ENCODE measurements around the gene ACOT6. TPM values are rescaled to one million over a fixed set of nuclear protein-coding genes. Genes with fewer than 3 reads are reported as not detected.

ACOT6 gene
- total and polyA plus RNA-seq, 2 of the 4 experiments (the other 2 are of a cell fraction), result not detected

GRCh38 chr14:73645248-73645610, 32.9 kb downstream of the ACOT6 start:
- Histone ChIP-seq H2AK5ac (ENCODE audit: low read depth, low read length) (no peak overlapping the region), H3K9me3 (ENCODE audit: control insufficient read depth, insufficient read depth, low read length) (no peaks in the 10 kb centered on the region), H3K4me2 (ENCODE audit: low read depth, low read length) (peak overlapping the region; percentile 95), H3K9ac (ENCODE audit: low read depth, low read length) (peak overlapping the region; percentile 83), H4K20me1 (ENCODE audit: insufficient read depth, low read length) (no peaks in the 10 kb centered on the region), H3K4me3 (ENCODE audit: insufficient read depth, low read depth, low read length) (peak overlapping the region; percentile 63), H2BK5ac (ENCODE audit: low read depth, low read length, poor library complexity, severe bottlenecking) (no peak overlapping the region), H2BK20ac (ENCODE audit: low read depth, low read length) (no peak overlapping the region), H3K4me1 (ENCODE audit: control insufficient read depth, insufficient read depth, low read length) (no peaks in the 10 kb centered on the region), H4K91ac (ENCODE audit: insufficient read depth, low read depth, low read length) (no peak overlapping the region), H3K79me1 (ENCODE audit: low read depth in 1 of 2, low read length in 2 of 2) (peaks cover 10 to 35% of the 10 kb centered on the region in 2 experiments), H3K4ac (ENCODE audit: low read depth, low read length) (peak overlapping the region; percentile 68), H3K27me3 (ENCODE audit: control insufficient read depth, insufficient read depth, low read length) (no peaks in the 10 kb centered on the region), H3K36me3 (ENCODE audit: control insufficient read depth, insufficient read depth, low read length) (no peaks in the 10 kb centered on the region), H2BK15ac (ENCODE audit: low read depth, low read length) (no peak overlapping the region), H3K23ac (ENCODE audit: low read depth, low read length) (no peak overlapping the region), H3K9me1 (ENCODE audit: insufficient read depth, low read length) (0 out of 2 replicates have a peak, but pooled peaks cover 3% of the 10 kb centered on the region), H3K27ac (ENCODE audit: insufficient read depth, low read length) (peak overlapping the region; percentile 59), H4K5ac (ENCODE audit: low read depth, low read length) (no peak overlapping the region), H2AK9ac (replicated peaks; ENCODE audit: low read depth, low read length, poor library complexity) (peak overlapping the region; percentile 65), H2BK120ac (ENCODE audit: low read depth, low read length) (no peak overlapping the region), H4K8ac (ENCODE audit: low read depth in 2 of 2, low read length in 2 of 2) (peak overlapping the region; percentile 86 to 96; a peak in 3 of 4 replicates), H2AFZ (replicated peaks; ENCODE audit: low read length, poor library complexity) (peak overlapping the region; percentile 97), H3K56ac (ENCODE audit: extremely low read depth, insufficient read depth, low read length) (peak overlapping the region; percentile 48), H3K14ac (replicated peaks; ENCODE audit: low read depth, low read length) (peak overlapping the region; percentile 24), H3K18ac (ENCODE audit: low read depth, low read length) (no peak overlapping the region)
- DNase-seq (no peak), ATAC-seq (ENCODE audit: low read depth) (no peak)
- whole genome bisulfite sequencing, 2 experiments (ENCODE audit: extremely low coverage in 2 of 2, insufficient read length in 1 of 2), result 28% methylated on average over 3 of the region's 7 CpGs; no CpG with 5 or more reads in 1 of the 2 experiments
- intact Hi-C loops (cut with micrococcal nuclease), result no loop called here
- BruUV-seq (replicated peaks), result no TSS peak
- no peak for TF ChIP-seq RAD21 (IDR thresholded peaks at IDR 0.05; ENCODE audit: low read length)
- TF ChIP-seq MAZ (IDR thresholded peaks at IDR 0.05; ENCODE audit: borderline replicate concordance, low read depth, low read length), result no peak
- no peak for TF ChIP-seq USF2 (IDR thresholded peaks at IDR 0.05; ENCODE audit: low read depth, low read length)
- TF ChIP-seq CHD1 (IDR thresholded peaks at IDR 0.05; ENCODE audit: low read depth, low read length), result no peak
- no peak for TF ChIP-seq SMC3 (IDR thresholded peaks at IDR 0.05; ENCODE audit: low read depth, low read length)
- no peak for TF ChIP-seq BHLHE40 (IDR thresholded peaks at IDR 0.05; ENCODE audit: low read depth, low read length)
- no peak for TF ChIP-seq RFX5 (IDR thresholded peaks at IDR 0.05; ENCODE audit: low read depth, low read length)
- TF ChIP-seq MAFK (IDR thresholded peaks at IDR 0.05; ENCODE audit: low read depth, low read length), result no peak
- TF ChIP-seq CTCF (conservative IDR thresholded peaks at IDR 0.05; ENCODE audit: low read depth, low read length), result no peak
- no peak for TF ChIP-seq RCOR1 (IDR thresholded peaks at IDR 0.05; ENCODE audit: insufficient replicate concordance, low read length)
- TF ChIP-seq ELK1 (IDR thresholded peaks at IDR 0.05; ENCODE audit: borderline replicate concordance, low read depth, low read length), result no peak
- no peak for TF ChIP-seq MXI1 (IDR thresholded peaks at IDR 0.05; ENCODE audit: borderline replicate concordance, low read depth, low read length)
- no peak for TF ChIP-seq FOS (IDR thresholded peaks at IDR 0.05; ENCODE audit: low read depth, low read length)
- POLR2A ChIA-PET (ENCODE audit: unreplicated experiment), result no interaction called here
- CTCF ChIA-PET, result interaction anchor here (1.5 kb wide), 1 partner anchor 17 kb away, joined by 5 read pairs; no protein-coding TSS in a partner anchor
- dilution Hi-C loops (cut with HindIII; ENCODE audit: low sequenced_read_pairs, unreplicated experiment), result no loop called here
- in situ Hi-C loops (cut with MboI; ENCODE audit: low sequenced_read_pairs), result no loop called here

Measured in IMR-90 (cell line).